HL-60/S4 treated with phorbol 12-myristate 13-acetate at 8.2 ng/mL for 4 days and 3 days (cell line): ENCODE measurements around the gene MYOM3.
"Not testable (repeated sequence)": the region's sequence is repeated elsewhere in the genome, so short reads cannot be mapped to it uniquely, and the experiment has no call there.

Source experiments
- in situ Hi-C: fragments of 300-500 bp; cut with MboI; formaldehyde crosslinking; loops from 2 replicates; pipeline ENCODE4 v1.15.0; 2022; ENCODE audit warnings: low sequenced_read_pairs

The MYOM3 gene

DNA sequence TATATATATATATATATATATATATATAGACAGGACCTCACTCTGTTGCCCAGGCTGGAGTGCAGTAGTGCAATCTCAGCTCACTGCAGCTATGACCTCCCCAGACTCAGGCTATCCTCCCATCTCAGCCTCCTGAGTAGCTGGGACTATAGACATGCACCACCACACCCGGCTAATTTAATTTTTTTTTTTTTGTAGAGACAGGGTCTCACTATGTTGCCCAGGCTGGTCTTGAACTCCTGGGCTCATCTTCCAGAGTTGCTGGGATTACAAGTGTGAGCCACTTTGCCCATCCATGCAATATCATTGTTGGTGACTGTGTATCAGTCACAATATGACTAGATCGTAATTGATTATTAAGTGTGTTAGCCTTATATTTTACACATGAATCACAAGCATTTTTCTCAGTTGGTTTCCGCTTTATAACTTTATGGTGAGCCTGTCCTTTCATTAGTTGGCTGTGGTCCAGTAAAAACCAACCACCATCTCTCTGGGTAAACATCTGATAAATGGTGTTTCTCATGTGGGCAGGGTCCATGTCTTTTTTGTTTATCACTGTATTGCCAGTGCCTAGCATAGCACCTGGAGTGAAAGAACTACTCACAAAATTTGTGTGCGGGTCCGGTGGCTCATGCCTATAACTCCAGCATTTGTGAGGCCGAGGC lies 63.6 kb downstream of the MYOM3 start:
- in situ Hi-C loops, result no loop called here

DNA sequence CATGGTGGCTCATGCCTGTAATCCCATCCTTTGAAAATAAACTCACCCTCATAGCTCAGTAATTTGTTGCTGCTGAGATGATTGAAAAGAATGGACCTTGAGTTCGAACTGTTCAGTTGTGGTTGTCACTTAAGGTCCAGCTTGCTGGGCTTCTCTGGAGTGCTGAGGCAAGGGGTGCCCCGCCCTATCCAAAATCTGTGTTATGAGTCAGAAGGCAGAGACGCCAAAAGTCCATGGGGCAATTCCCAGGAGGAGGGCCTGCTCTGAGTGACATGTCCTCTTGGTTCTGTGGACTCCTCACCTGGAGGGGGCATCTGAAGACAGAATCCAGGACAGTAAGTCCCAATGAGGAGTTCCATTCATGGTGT lies 64.8 kb downstream of the MYOM3 start:
- in situ Hi-C loops, result no loop called here

DNA sequence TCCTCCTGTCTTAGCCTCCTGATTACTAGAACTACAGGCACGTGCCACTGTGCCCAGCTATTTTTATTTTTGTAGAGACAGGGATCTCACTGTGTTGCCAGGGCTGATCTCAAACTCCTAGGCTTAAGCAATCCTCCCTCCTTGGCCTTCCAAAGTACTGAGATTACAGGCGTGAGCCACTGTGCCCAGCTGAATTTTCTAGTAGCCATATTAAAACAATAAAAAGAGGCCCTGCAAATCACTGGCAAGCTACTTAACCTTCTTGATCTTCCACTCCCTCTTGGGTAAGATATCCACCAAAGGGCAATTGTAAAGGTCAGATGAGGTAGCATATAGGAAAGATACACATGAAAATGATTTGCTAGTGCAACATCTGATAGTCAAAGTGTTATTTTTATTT lies 66.2 kb downstream of the MYOM3 start:
- in situ Hi-C loops, result no loop called here

DNA sequence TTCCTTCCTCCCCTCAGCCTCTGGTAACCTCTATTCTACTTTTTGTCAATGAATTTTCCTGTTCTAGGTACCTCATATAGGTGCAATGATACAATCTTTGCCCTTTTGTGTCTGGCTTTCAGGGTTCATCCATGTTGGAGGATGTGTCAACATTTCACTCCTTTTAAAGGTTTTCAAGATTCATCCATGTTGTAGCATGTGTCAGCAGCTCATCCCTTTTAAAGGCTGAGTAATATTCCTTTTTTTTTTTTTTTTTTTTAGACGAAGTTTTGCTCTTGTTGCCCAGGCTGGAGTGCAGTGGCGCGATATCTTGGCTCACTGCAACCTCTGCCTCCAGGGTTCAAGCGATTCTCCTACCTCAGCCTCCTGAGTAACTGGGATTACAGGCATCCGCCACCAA lies 67.3 kb downstream of the MYOM3 start:
- in situ Hi-C loops, result not testable (repeated sequence)

DNA sequence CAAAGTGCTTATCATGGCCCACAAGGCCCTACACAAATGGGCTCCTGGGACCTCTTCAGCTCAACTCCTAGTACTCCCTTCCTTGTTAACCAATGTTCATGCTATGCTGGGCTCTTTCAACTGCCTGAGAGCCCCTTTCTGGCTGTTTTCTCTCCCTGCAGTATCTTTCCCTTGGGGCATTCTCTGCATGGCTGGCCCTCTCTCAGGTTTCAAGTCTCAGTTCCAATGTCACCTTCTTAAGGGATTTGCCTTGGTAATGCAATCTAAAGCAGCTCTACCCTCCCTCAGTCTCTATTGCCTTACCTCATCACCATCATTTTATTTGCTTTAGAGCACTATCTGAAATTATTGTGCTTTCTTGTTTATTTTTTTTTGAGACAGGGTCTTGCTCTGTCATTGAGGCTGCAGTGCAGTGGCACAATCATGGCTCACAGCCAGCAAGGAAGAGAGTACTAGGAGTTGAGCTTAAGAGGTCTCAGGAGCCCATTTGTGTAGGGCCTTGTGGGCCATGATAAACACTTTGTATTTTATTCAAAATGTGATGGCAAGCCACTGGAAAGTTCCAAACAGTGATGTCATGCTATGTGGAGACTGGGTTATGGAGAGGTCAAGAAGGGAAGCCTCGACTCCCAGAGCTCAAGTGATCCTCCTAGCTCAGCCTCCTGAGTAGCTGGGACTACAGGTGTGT lies 68.4 kb downstream of the MYOM3 start:
- in situ Hi-C loops, result no loop called here

DNA sequence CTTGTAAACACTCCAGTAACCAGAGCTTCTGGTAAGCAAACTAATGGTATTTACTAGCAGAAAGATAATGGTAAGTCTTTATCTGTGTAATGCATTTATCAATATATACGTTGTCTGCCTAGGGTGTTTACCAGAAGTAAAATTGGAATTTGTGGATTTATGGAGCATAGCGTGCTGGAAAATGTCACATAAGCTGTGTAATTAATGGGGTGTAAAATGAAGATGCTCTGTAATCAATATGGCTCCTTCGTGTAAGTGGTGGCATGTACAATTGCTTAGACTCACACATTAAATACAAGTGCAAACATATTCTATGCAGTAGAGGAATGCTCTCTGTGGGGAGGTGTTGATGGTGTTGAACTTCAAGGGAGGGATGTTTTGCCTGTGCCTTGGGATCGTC lies 69.6 kb downstream of the MYOM3 start:
- in situ Hi-C loops, result no loop called here

DNA sequence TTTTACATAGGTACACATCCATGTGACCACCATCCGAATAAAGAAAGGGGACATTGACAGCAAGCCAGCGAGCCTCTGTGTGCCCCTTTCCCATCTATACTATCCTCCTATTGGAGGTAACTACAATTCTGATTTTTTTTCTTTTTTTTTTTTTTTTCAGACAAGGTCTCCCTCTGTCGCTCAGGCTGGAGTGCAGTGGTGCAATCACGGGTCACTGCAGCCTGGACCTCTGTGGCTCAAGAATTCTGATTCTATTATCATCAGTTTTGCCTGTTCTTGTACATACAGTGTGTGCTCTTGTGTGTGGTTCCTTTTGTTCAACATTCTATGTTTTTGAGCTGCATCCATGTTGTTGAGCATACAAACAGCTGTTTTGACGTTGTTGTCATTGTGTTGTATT lies 75.8 kb downstream of the MYOM3 start:
- in situ Hi-C loops, result no loop called here

DNA sequence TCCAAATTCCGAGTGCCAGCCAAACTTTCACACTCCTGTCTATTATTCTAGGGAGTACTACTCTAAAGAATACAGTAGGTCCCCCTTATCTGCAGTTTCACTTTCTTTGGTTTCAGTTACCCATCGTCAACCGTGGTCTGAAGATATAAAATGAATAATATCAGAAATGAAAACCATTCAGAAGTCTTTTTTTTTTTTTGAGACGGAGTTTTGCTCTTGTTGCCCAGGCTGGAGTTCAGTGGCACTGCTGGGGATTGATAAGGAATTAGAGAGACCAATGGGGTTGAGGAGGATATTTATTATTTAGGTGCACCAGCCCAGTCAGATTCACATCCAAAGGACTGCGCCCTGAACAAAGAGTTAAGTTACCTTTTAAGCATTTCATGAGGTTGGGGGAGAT lies 79.0 kb downstream of the MYOM3 start:
- in situ Hi-C loops, result no loop called here

DNA sequence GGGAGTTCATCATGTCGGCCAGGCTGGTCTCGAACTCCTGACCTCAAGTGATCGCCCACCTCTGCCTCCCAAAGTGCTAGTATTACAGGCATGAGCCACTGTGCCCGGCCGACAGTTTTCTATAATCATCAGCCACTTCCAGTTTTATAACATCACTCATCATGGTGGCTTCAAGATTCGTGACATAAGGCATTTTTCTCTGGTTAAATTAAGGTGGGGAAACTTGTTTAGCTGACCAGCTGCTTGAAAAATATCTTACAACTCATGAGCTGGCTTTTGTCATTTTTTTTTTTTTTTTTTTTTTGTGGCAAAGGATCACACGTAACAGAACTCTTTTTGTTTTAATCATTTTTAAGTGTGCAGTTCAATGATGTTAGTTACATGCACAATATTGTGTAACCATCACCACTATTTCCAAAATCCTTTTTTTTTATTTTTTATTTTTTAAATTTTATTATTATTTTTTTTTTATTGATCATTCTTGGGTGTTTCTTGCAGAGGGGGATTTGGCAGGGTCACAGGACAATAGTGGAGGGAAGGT lies 80.9 kb downstream of the MYOM3 start:
- in situ Hi-C loops, result not testable (repeated sequence)

DNA sequence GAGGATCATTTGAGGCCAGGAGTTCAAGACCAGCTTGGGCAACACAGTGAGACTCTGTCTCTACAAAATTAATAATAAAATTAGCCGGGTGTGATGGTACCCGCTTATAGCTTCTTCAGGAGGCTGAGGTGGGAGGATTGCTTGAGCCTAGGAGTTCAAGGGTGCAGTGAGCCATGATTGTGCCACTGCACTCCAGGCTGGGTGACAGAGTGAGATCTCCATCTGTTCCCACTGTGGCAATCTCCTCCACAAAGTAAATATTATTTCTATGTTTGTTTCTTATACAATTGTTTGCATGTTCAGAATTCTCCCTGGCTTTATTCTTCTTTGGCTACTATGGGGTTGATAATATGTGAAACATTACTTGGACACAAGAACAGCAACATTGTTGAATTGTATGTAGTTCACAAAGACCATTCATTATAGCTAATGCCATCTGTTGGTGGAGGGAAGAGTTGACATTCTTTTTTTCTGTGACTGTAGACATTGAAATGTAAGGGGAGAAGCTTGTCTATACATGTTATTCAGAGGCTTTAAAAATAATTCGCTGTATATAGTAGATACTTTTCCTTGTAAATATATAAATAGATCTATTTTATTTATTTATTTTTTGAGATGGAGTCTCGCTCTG lies 84.0 kb downstream of the MYOM3 start:
- in situ Hi-C loops, result no loop called here

DNA sequence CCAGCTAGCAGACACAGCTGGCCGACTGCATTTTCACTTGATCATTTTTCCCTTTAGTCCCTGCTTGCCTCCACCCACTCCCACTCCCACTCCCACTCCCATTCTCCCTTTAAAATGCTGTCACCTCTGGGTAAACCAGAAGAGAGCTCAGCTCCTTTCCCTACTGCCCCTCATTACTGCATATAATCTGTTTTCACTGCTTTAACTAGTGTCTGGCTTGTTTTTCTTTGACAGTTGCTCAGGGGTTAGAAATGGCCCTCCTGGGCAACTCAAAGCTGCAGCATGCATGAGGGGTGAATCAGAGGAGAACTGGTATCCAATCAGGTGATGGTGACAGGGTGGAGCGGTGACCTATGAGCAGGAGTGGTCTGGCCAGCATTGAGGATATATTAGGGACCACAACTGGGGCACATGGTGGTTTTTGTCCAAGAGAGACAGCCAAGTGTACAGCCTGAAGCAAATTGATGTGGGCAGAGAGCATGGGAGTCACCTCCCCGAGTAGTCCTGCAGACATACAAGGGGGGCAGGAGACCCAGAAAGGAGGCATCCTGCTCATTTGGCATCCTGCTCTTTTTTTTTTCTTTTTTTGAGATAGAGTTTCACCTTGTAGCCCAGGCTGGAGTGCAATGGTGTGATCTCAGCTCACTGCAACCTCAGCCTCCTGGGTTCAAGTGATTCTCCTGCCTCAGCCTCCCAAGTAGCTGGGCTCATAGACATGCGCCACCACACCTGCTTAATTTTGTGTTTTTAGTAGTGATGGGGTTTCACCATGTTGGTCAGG lies 89.2 kb downstream of the MYOM3 start:
- in situ Hi-C loops, result no loop called here

DNA sequence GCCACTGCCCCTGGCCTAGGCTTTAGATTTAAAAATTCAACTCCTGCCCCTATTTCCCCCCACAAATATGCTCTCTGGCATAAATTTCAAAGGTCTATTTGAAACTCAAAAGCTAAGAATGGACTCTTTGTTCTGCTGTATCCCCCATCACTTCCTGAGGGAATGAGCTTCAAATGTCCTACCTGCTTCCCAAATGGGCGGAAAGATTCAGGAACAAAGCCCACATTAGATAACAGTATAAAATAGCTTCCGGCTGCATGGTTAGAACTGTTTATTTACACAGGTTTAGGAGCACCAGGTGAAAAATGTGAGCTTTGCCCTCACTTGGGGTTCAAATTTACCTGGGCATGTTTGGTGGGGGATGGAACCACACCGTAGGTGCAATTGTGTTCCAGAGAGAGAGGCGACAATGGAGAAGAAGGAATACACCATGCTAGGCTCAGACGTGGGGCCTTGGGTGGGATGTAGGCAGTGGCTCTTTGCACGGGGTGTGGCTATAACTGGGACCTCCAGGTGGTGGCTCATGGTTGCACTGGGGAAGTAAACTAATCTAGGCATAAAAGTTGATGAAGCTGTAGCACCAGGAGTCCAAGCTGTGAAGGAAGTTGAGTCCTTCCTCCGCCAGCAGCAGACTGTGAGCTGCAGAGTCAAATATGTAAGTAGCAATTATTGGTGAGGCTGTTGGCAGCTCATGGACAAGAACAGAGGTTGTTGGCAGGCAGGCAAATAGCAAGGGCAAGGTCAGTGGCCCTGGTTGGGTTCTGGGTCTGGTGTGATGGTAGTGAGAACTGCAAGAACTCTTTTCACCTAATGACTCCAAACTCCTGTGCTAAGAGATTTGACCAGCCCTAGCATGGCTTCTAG lies 90.3 kb downstream of the MYOM3 start:
- in situ Hi-C loops, result no loop called here

DNA sequence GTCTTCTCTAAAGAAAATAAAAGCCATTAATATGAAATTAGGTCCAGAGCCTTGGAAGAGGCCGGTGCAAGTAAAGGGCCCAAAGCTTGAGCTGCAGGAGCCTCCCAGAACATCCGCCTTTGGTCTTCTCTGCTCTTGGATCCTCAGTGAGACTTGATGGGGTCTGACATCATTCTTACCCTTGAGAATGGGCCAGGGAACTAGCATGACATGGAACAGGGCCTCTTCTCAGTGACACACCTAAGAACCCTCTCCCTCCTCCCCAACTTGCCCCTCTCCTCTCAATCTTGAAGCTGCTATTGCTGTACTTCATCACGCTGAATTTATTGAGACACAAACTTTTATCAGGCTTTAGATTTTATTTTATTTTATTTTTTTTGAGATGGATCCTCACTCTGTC lies 91.5 kb downstream of the MYOM3 start:
- in situ Hi-C loops, result no loop called here

DNA sequence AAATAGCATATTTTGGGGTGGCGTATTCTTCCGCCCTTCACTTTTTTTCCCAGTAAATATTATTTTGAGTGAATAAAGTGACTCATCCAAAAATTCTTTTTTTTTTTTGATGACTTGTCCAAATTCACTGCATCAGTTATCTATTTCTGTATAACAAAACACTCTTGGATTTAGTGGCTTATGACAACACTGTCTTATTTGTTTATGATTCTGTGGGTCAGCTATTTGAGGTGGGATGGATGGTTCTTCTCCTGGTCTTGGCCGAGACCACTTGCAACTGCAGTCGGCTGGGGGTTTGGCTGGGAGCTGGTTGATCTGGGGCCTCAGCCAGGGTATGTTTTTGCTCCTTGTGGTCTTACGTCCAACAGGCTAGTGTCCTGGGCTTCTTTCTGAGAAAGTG lies 91.9 kb downstream of the MYOM3 start:
- in situ Hi-C loops, result no loop called here

DNA sequence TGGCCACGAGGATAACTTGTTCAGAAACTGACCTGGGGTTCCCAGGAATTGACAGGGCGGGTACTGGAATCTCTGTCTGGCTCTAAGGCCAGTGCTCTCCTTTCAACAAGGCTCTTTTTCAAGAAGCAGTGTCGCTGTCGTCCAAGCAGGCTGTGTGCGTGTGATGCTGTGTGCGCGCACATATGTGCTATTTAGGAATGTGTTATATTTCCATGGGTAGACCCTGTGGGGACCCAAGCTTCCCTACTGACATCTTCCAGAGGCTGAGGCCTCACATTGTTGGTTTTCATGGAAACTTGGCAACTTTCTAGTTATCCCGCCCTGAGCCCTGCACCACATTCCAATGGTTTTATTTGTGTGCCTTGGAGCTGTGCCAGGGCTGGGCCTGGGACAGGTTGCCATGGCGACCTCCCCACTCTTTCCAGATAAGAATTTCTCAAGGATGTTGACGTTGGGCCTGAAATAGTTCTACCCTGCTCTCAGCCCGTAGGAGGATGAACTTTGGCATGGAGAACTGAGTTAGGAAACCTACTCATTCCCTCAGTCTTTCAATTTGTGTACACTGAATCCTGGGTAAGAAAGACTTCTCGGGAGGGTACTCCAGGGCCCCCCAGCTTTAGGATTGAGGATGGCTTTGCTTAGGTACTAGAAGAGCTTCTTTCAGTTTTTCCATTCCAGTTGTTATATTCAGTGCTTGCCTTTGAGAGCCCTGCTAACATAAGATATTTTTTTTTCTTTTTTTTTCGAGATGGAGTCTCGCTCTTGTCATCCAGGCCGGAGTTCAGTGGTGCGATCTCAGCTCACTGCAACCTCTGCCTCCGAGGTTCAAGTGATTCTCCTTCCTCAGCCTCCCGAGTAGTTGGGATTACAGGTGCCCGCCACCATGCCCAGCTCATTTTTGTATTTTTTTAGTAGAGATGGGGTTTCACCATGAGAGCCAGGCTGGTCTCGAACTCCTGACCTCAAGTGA lies 93.0 kb downstream of the MYOM3 start:
- in situ Hi-C loops, result no loop called here

DNA sequence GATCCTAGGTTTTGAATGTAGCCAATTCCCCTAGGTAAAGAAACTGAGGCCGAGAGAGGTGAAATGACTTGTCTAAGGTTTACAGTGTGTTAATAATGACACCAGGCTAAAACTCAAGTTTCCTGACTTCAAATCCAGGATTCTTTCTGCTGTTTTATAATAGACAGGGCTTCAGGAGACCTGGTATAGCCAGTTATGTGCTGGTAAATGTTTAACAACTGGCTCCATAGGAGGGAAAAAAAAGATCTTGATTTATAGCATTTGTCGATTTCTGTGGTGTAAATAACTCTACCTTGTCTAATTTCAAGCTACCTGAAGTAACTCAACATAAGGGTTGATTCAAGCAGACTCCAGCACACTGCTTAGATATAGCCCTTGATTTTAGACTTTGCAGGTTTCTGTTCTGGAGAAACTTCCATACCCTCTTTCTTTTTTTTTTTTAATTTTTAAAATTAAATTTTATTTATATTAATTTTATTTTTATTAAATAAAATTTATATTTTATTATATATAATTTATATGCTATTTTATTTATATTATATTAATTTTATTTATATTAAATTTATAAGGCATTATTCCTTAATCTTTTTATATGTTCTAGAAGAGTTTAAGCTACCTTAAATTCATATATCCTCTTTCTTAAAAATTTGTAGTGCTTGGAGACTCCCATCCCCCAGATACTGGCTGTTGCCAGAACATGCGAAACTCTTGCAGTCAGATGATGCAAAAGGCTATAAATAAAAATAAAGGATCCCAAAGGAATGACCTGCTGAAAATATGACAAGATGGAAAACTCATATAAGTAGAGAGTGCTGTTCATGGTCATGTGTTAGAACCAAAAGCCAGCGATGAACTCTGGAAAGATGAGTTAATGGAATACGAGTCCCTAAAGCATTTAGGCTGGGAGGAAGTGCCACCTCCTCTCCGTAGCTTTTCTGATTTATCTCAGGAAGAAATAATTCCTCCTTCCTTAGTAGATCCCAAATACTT lies 96.4 kb downstream of the MYOM3 start:
- in situ Hi-C loops, result no loop called here

DNA sequence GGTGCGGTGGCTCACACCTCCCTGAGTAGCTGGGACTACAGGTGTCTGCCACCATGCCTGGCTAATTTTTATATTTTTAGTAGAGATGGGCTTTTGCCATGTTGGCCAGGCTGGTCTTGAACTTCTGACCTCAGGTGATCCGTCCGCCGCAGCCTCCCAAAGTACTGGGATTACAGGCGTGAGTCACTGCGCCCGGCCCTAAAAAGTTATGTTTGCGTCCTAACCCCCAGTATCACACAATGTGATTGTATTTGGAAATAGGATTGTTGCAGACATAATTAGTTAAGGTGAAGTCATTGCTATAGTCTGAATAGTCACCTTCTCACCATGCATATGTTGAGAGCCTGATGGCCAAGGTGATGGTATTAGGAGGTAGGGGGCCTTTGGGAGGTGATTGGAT lies 99.1 kb downstream of the MYOM3 start:
- in situ Hi-C loops, result not testable (repeated sequence)

DNA sequence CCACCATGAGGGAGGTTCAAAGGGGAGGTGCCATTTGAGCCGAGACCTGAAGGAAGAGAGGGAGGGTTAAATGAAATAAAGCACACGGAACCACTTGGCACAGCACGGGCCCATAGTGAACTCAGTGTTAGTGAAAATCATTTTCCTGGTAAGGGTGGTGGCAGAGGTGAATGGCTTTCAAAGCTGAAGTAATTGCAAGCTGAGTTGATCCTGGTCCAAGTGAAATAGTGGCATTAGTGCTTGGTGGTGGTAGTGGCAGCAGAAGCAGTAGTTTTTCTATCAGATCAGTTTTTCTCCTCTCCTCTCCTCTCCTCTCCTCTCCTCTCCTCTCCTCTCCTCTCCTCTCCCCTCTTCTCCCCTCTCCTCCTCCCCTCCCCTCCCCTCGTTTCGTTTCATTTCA lies 101.3 kb downstream of the MYOM3 start:
- in situ Hi-C loops, result no loop called here
